GM18951 (cell line): Measurements from ENCODE around the gene PRRT4.

Source experiments
- POLR2A ChIP-seq: IDR thresholded peaks from 4 replicates; pipeline ENCODE4 v1.6.1; 2011; ENCODE audit warnings: mild to moderate bottlenecking; ENCODE audit not compliant: insufficient read length, insufficient read depth; ENCODE audit errors: extremely low read depth
- in situ Hi-C: fragments of 300-500 bp; cut with MboI; formaldehyde crosslinking; loops from one replicate; pipeline ENCODE4 v1.12.0; 2022; ENCODE audit warnings: low sequenced_read_pairs, mixed read lengths, inconsistent platforms; ENCODE audit not compliant: unreplicated experiment

The PRRT4 gene

GRCh38 chr7:128404143-128404681, 42.7 kb upstream of the PRRT4 start:
- in situ Hi-C loops: no loop called here
- no peak for TF ChIP-seq POLR2A

- in situ Hi-C loops: no loop called here
- TF ChIP-seq POLR2A: no peak
Observed at GRCh38 chr7:128403676-128404075, 42.2 kb upstream of the PRRT4 start.

DNA sequence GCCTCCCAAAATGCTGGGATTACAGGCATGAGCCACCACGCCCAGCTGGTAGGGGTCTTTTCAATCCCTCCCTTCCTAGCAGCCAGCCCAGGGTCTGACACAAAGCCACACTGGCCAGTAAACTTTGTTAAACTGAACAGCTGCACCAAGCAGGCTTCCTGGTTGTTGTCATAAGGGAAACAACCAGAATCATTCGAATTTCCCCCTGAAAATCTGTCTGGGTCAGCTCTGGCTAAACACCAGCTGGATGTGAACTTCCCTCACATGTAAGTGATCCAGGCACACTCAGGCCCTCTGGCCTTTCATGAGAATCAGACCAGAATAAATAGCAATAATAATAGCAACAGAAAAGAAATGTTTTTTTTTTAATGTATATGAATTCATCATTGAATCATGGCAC, 40.9 kb upstream of the PRRT4 start:
- in situ Hi-C loops: no loop called here

GRCh38 chr7:128400566-128400965, 39.1 kb upstream of the PRRT4 start:
- in situ Hi-C loops: no loop called here
- no peak for TF ChIP-seq POLR2A

More for the DNA sequence above, 40.9 kb upstream of the PRRT4 start:
- no peak for TF ChIP-seq POLR2A

DNA sequence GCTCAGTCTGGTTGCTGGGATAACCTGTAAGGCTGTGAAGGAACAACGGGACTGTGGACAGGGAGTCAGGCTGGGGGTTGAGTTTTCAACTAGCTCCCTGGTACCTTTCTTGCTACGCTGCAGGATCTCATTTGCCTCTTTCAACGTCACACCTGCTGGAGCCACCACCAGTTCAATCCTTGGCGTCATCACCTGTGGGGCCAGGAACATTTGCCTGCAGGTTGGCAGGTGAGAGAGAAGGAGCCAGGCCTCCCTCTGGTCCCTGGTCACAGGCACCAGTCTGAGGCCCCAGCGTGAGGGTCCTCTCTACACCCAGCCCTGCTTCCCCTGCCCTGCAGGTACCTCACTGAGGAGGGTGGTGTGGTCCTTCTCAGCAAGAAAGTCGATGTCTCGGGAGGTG, 38.5 kb upstream of the PRRT4 start:
- no peak for TF ChIP-seq POLR2A
- in situ Hi-C loops: no loop called here

GRCh38 chr7:128398841-128399135, 37.3 kb upstream of the PRRT4 start:
- in situ Hi-C loops: no loop called here
- TF ChIP-seq POLR2A: no peak

GRCh38 chr7:128398016-128398840, 36.7 kb upstream of the PRRT4 start:
- no peak for TF ChIP-seq POLR2A
- in situ Hi-C loops: no loop called here

GRCh38 chr7:128396357-128396756, 34.9 kb upstream of the PRRT4 start:
- TF ChIP-seq POLR2A: no peak
- in situ Hi-C loops: no loop called here

DNA sequence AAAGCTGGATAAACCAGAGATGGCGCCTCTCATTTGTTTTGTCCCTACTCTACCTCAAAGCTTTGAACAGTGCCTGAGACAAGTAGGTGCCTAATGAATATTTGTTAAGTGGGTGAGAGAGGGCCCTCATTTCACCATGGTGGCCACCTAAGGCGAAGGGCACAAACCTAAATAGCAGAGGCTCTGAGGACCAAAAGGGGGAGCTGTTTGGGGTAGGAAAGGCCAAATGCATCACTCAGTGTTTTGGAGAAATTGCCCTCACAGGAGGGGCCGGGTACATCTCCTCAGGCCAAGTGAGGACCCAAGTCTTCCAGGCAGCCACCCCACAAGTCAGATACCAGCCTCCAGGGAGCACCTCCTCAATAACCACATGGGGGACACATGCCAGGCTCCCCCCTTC, 34.3 kb upstream of the PRRT4 start:
- no peak for TF ChIP-seq POLR2A
- in situ Hi-C loops: no loop called here

GRCh38 chr7:128394904-128395496, 33.5 kb upstream of the PRRT4 start:
- TF ChIP-seq POLR2A: no peak
- in situ Hi-C loops: no loop called here

- in situ Hi-C loops: no loop called here
- TF ChIP-seq POLR2A: no peak
Observed at GRCh38 chr7:128393526-128394330, 32.2 kb upstream of the PRRT4 start.

DNA sequence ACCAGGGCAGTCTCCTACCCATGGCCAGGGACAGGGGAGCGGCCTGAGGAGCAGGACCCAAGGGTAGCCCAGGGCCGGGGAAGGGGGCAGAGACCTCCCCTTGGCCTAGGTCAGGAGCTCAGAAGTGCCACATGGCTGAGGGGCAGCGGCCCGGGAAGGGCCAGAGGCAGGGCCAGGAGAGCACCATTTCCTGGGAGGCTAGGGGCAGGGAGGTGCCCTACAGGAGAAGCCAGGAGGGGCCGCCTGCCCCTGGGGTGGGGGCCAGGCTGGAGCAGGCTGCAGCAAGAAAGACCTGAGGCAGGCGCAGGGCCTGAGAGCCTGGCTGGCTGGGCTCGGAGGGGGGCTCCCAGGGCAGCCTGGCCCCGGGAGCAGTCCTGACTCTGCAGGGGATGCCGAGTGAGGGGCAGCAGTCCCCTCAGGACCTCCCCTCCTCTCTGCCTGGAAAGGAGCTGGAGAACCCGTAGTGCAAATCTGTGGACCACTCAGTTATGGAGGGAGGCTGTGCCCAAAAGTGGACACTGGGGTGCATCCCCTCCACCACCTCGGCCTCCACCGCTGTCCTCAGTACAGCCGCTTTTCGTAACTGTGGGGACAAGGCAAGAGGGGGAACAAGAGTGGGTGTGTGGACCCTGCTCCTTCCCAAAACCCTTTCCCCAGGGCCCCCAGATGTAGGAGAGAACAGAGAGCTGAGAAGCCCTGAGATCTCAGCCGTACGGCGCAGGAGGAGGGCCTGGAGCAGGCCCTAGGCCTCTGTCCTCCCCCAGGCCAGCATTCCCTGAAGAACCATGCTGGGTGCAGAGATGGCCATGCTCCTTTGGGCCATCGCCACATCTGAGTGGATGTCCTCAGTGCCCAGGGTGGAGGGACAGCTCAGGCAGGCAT, 31.2 kb upstream of the PRRT4 start:
- in situ Hi-C loops: no loop called here
- TF ChIP-seq POLR2A: no peak
